Stimulated activated CD8-positive, alpha-beta memory T cell treated with anti-CD3 and anti-CD28 coated beads, Interleukin-15, amount 100 ng/mL, for 48 hours (primary cell): Measurements from ENCODE around the gene CBFA2T3.

Source experiments
- DNase-seq, 2 donors: peaks; one replicate each; pipeline ENCODE4 v3.0.0-alpha.2; 2020; ENCODE audit warnings: low read depth in 2 of 2

The CBFA2T3 gene

GRCh38 chr16:88976366-88977017 lies 515 bp downstream of the CBFA2T3 start:
- DNase-seq: no peak

GRCh38 chr16:88975511-88976061 lies 1.4 kb downstream of the CBFA2T3 start:
- DNase-seq: no peak

- no peak for DNase-seq
Measured at GRCh38 chr16:88974916-88975215, 2.1 kb downstream of the CBFA2T3 start.

GRCh38 chr16:88974080-88974915 lies 2.7 kb downstream of the CBFA2T3 start:
- no peak for DNase-seq

- DNase-seq: no peak
Measured at GRCh38 chr16:88973415-88974050, 3.5 kb downstream of the CBFA2T3 start.

- DNase-seq: no peak
Measured at GRCh38 chr16:88973007-88973410, 4.0 kb downstream of the CBFA2T3 start.

- no peak for DNase-seq
Measured at GRCh38 chr16:88972349-88972748, 4.7 kb downstream of the CBFA2T3 start.

- DNase-seq: no peak
Measured at GRCh38 chr16:88971371-88972097, 5.5 kb downstream of the CBFA2T3 start.

GRCh38 chr16:88970539-88971065 lies 6.4 kb downstream of the CBFA2T3 start:
- no peak for DNase-seq

GRCh38 chr16:88970050-88970449 lies 7.0 kb downstream of the CBFA2T3 start:
- DNase-seq: no peak

GRCh38 chr16:88969361-88969831 lies 7.6 kb downstream of the CBFA2T3 start:
- no peak for DNase-seq

GRCh38 chr16:88968589-88969280 lies 8.3 kb downstream of the CBFA2T3 start:
- no peak for DNase-seq

GRCh38 chr16:88967830-88968588 lies 9.0 kb downstream of the CBFA2T3 start:
- DNase-seq: no peak

- no peak for DNase-seq
Measured at GRCh38 chr16:88966986-88967829, 9.8 kb downstream of the CBFA2T3 start.

- DNase-seq: no peak
Measured at GRCh38 chr16:88965826-88966480, 11.1 kb downstream of the CBFA2T3 start.

- DNase-seq: no peak
Measured at GRCh38 chr16:88965411-88965810, 11.6 kb downstream of the CBFA2T3 start.

GRCh38 chr16:88964636-88965035 lies 12.4 kb downstream of the CBFA2T3 start:
- DNase-seq: no peak

- no peak for DNase-seq
Measured at GRCh38 chr16:88963583-88963982, 13.4 kb downstream of the CBFA2T3 start.
